Measurements from ENCODE around the gene IL4R.

IL4R gene

DNA sequence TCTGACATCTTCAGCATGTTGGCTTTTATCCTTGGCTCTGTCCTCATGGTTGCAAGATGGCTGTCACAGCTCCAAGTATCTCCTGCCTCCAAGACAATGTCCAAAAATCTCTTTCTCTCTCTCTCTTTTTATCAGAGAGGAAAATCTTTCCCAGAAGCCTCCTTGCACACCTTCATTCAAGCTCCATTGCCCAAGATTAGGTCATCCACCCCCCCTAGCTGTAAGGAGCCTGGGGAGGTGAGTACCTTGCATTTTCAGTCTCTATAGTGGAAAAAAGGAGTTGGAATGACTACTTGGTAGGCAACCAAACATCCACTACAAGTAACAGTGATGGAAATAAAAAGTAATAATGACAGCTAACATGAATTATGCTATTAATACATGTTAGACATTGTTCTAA is 23.2 kb upstream of the IL4R start:
- DNase-seq (ENCODE audit: low spot score): no peak
- no peak overlapping the region for H3K4me3 ChIP-seq
- TF ChIP-seq CTCF (IDR thresholded peaks at IDR 0.05): no peak
- no peak overlapping the region for H3K27ac ChIP-seq

DNA sequence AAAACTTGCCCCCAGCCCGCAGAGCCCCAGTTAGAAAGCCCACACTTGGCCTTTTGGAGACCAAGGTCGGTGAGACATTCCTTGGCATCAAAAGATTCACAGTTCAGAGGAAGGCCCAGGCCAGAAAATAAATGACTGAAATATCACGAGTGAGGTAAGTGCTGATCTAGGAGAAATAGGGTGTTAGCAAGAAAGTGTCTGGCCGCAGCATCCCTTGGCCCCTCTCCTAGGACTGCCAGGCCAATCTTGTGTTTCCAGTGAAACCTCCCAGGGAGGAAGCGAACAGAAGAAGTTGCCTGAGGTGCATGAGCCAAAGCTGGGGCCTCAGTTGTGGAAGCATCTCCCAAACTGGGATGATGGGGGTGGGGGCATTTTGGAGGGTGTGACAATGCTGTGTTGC is 22.7 kb upstream of the IL4R start:
- H3K27ac ChIP-seq: no peak overlapping the region
- no peak overlapping the region for H3K4me3 ChIP-seq
- no peak for DNase-seq (ENCODE audit: low spot score)
- TF ChIP-seq CTCF (IDR thresholded peaks at IDR 0.05): no peak

- DNase-seq (ENCODE audit: low spot score): no peak
- no peak for TF ChIP-seq CTCF (IDR thresholded peaks at IDR 0.05)
- H3K4me3 ChIP-seq: no peak overlapping the region
- H3K27ac ChIP-seq: no peak overlapping the region
Observed at GRCh38 chr16:27291722-27292240, 22.0 kb upstream of the IL4R start.

DNA sequence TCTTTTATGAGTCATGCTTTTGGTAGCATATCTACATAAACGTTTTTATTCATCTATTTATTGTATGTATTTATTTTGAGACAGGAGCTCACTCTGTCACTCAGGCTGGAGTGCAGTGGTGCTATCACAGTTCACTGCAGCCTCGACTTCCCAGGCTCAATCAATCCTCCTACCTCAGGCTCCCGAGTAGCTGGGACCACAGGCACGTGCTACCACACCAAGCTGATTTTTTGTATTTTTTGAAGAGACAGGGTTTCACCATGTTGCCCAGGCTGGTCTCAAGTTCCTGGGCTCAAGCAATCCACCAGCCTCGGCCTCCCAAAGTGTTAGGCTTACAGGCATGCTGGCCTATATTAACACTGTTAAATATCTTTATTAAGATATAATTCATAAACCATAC is 20.4 kb upstream of the IL4R start:
- no peak for TF ChIP-seq CTCF (IDR thresholded peaks at IDR 0.05)
- no peak overlapping the region for H3K4me3 ChIP-seq
- no peak overlapping the region for H3K27ac ChIP-seq
- no peak for DNase-seq (ENCODE audit: low spot score)

GRCh38 chr16:27298132-27298531 is 15.6 kb upstream of the IL4R start:
- TF ChIP-seq CTCF (IDR thresholded peaks at IDR 0.05): no peak
- Histone ChIP-seq H3K27ac (no peak overlapping the region), H3K4me3 (no peak overlapping the region)
- DNase-seq (ENCODE audit: low spot score): no peak

DNA sequence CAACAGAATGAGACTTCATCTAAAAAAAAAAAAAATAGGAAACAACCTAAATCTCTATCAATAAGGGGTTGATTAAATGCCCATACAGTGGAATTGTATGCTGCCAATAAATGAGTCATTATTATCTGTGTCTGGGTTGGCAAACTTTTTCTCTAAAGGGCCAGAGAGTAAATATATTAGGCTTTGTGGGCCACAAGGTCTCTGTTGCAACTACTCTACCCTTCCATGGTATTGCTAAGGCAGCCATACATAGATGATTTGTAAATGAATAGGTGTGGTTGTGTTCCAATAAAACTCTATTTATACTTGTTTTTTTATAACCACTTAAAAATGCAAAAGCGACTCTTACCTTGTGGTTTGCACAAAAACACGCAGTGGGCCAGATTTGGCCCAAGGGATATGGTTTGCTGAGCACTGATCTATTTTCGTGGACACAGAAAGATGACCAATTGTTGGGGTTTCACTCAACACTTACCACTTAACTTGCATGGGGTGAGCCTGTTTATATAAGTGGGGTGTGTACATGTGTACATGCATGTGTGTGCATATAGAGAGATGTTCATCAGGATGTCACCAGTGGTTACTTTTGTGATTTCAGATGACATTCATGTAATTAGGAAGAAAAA is 12.4 kb upstream of the IL4R start:
- no peak overlapping the region for H3K27ac ChIP-seq
- TF ChIP-seq CTCF (IDR thresholded peaks at IDR 0.05): no peak
- H3K4me3 ChIP-seq: no peak overlapping the region
- no peak for DNase-seq (ENCODE audit: low spot score)

- Histone ChIP-seq H3K4me3 (no peak overlapping the region), H3K27ac (no peak overlapping the region)
- no peak for TF ChIP-seq CTCF (IDR thresholded peaks at IDR 0.05)
- no peak for DNase-seq (ENCODE audit: low spot score)
Observed at GRCh38 chr16:27302126-27302525, 11.6 kb upstream of the IL4R start.

All from coronary artery (tissue), 2 donors.